Mesendoderm (in vitro differentiated cells): ENCODE data around the gene PARVA.
"Not testable (repeated sequence)": the region's sequence is repeated elsewhere in the genome, so short reads cannot be mapped to it uniquely, and the experiment has no call there.

Experiments used
- DNase-seq: peaks from one replicate; pipeline ENCODE4 v3.0.0; 2013
- H2AK5ac ChIP-seq: 2 replicates; pipeline ENCODE4 v1.6.1; 2013; ENCODE audit warnings: low read length, inconsistent platforms
- H2BK120ac ChIP-seq: 2 replicates; pipeline ENCODE4 v1.6.1; 2013; ENCODE audit warnings: low read depth, mild to moderate bottlenecking, low read length, moderate library complexity, mixed read lengths
- H2BK15ac ChIP-seq: replicated peaks from 2 replicates; pipeline ENCODE4 v1.6.1; 2013; ENCODE audit warnings: low read depth, mild to moderate bottlenecking, moderate library complexity
- H2BK5ac ChIP-seq: 2 replicates; pipeline ENCODE4 v1.6.1; 2013; ENCODE audit warnings: low read length, inconsistent platforms
- H3K18ac ChIP-seq: 2 replicates; pipeline ENCODE4 v1.6.1; 2013; ENCODE audit warnings: mild to moderate bottlenecking, low read length, mixed read lengths
- H3K23ac ChIP-seq: one replicate; pipeline ENCODE4 v1.6.1; 2013; ENCODE audit warnings: low read length
- H3K27ac ChIP-seq: 2 replicates; pipeline ENCODE4 v1.5.1; 2013; ENCODE audit warnings: low read depth, mild to moderate bottlenecking, inconsistent platforms, low read length, moderate library complexity
- H3K27me3 ChIP-seq: 2 replicates; pipeline ENCODE4 v1.6.1; 2013; ENCODE audit warnings: low read length, control low read depth, mild to moderate bottlenecking, inconsistent platforms; ENCODE audit not compliant: insufficient read depth, poor library complexity
- H3K36me3 ChIP-seq: 2 replicates; pipeline ENCODE4 v1.6.1; 2013; ENCODE audit warnings: low read length, inconsistent platforms; ENCODE audit not compliant: control insufficient read depth, insufficient read depth
- H3K4ac ChIP-seq: one replicate; pipeline ENCODE4 v1.6.1; 2013; ENCODE audit warnings: low read depth, mild to moderate bottlenecking, low read length, moderate library complexity
- H3K4me1 ChIP-seq: 2 replicates; pipeline ENCODE4 v1.6.1; 2013; ENCODE audit warnings: low read depth, low read length, inconsistent platforms; ENCODE audit not compliant: control insufficient read depth
- H3K4me2 ChIP-seq: 2 replicates; pipeline ENCODE4 v1.6.1; 2013; ENCODE audit warnings: low read length
- H3K4me3 ChIP-seq: 2 replicates; pipeline ENCODE4 v1.5.1; 2013; ENCODE audit warnings: mild to moderate bottlenecking, low read length
- H3K56ac ChIP-seq: one replicate; pipeline ENCODE4 v1.6.1; 2013; ENCODE audit warnings: low read length
- H3K79me1 ChIP-seq: 2 replicates; pipeline ENCODE4 v1.6.1; 2013; ENCODE audit warnings: low read length, inconsistent platforms
- H3K79me2 ChIP-seq: 2 replicates; pipeline ENCODE4 v1.6.1; 2013; ENCODE audit warnings: mild to moderate bottlenecking, low read length; ENCODE audit not compliant: control insufficient read depth, insufficient read depth
- H3K9ac ChIP-seq: 2 replicates; pipeline ENCODE4 v1.6.1; 2013; ENCODE audit warnings: low read length, inconsistent platforms
- H4K5ac ChIP-seq: one replicate; pipeline ENCODE4 v1.6.1; 2013; ENCODE audit warnings: low read length
- H4K8ac ChIP-seq: one replicate; pipeline ENCODE4 v1.6.1; 2013; ENCODE audit warnings: low read depth, mild to moderate bottlenecking, control low read depth, low read length, moderate library complexity
- WGBS: extraction: QIAGEN DNeasy Blood & Tissue Kit; methylation state at CpG from one replicate; pipeline ENCODE4 v1.1.7; 2013; ENCODE audit warnings: low lambda C conversion rate, missing lambda C conversion rate; ENCODE audit not compliant: insufficient coverage; ENCODE audit errors: extremely low coverage; 5-methylcytosine and 5-hydroxymethylcytosine counted together

PARVA gene

GRCh38 chr11:12343526-12343925 is 33.8 kb upstream of the PARVA start:
- Histone ChIP-seq H3K27me3 (no peaks in the 10 kb centered on the region), H3K4me2 (no peak overlapping the region), H2BK120ac (no peak overlapping the region), H3K79me1 (no peaks in the 10 kb centered on the region), H2BK5ac (no peak overlapping the region), H2AK5ac (no peak overlapping the region), H3K4me3 (no peak overlapping the region), H4K5ac (no peak overlapping the region), H4K8ac (no peak overlapping the region), H3K79me2 (no peaks in the 10 kb centered on the region), H2BK15ac (no peak overlapping the region), H3K18ac (no peak overlapping the region), H3K27ac (no peak overlapping the region), H3K36me3 (no peaks in the 10 kb centered on the region), H3K23ac (no peak overlapping the region), H3K4ac (no peak overlapping the region), H3K4me1 (no peaks in the 10 kb centered on the region), H3K56ac (no peak overlapping the region), H3K9ac (no peak overlapping the region)
- WGBS = no CpG with 5 or more reads among the region's 6 CpGs
- DNase-seq = no peak

- no CpG with 5 or more reads among the region's 1 CpG for WGBS
Observed at GRCh38 chr11:12353534-12353933, 23.8 kb upstream of the PARVA start.

GRCh38 chr11:12354750-12355545 is 22.4 kb upstream of the PARVA start:
- no peak overlapping the region for H3K4me2 ChIP-seq
- no peaks in the 10 kb centered on the region for H3K79me1 ChIP-seq
- no peaks in the 10 kb centered on the region for H3K79me2 ChIP-seq
- no peak overlapping the region for H3K27ac ChIP-seq
- H3K18ac ChIP-seq = no peak overlapping the region
- no peaks in the 10 kb centered on the region for H3K27me3 ChIP-seq
- peak; percentile 15 for DNase-seq
- no peak overlapping the region for H3K4ac ChIP-seq
- H3K36me3 ChIP-seq = no peaks in the 10 kb centered on the region
- no peak overlapping the region for H4K5ac ChIP-seq
- no peak overlapping the region for H2BK5ac ChIP-seq
- H4K8ac ChIP-seq = no peak overlapping the region
- H3K4me1 ChIP-seq = no peaks in the 10 kb centered on the region
- no peak overlapping the region for H3K9ac ChIP-seq
- no peak overlapping the region for H3K23ac ChIP-seq
- no peak overlapping the region for H3K4me3 ChIP-seq
- H2BK120ac ChIP-seq = no peak overlapping the region
- H2AK5ac ChIP-seq = no peak overlapping the region
- no CpG with 5 or more reads among the region's 9 CpGs for WGBS
- H2BK15ac ChIP-seq = no peak overlapping the region
- no peak overlapping the region for H3K56ac ChIP-seq

More at GRCh38 chr11:12353534-12353933, 23.8 kb upstream of the PARVA start:
- Histone ChIP-seq H3K27me3 (no peaks in the 10 kb centered on the region), H4K5ac (no peak overlapping the region), H3K79me2 (no peaks in the 10 kb centered on the region), H3K4me1 (no peaks in the 10 kb centered on the region), H3K27ac (no peak overlapping the region), H3K4ac (no peak overlapping the region), H3K79me1 (no peaks in the 10 kb centered on the region), H3K4me2 (no peak overlapping the region), H2BK5ac (no peak overlapping the region), H3K9ac (no peak overlapping the region), H3K36me3 (no peaks in the 10 kb centered on the region), H3K56ac (no peak overlapping the region), H3K23ac (no peak overlapping the region), H2AK5ac (no peak overlapping the region), H2BK15ac (no peak overlapping the region), H4K8ac (no peak overlapping the region), H3K4me3 (no peak overlapping the region), H3K18ac (no peak overlapping the region), H2BK120ac (no peak overlapping the region)
- no peak for DNase-seq

- no peak overlapping the region for H3K23ac ChIP-seq
- H3K4me2 ChIP-seq = no peak overlapping the region
- no peak overlapping the region for H2BK5ac ChIP-seq
- no peaks in the 10 kb centered on the region for H3K79me1 ChIP-seq
- H3K27me3 ChIP-seq = no peaks in the 10 kb centered on the region
- no peak overlapping the region for H4K5ac ChIP-seq
- peak overlapping the region; percentile 69 for H3K18ac ChIP-seq
- H3K9ac ChIP-seq = no peak overlapping the region
- no peak overlapping the region for H3K56ac ChIP-seq
- H2AK5ac ChIP-seq = no peak overlapping the region
- no peaks in the 10 kb centered on the region for H3K36me3 ChIP-seq
- H3K4me1 ChIP-seq = no peaks in the 10 kb centered on the region
- no peak overlapping the region for H2BK15ac ChIP-seq
- H3K4me3 ChIP-seq = no peak overlapping the region
- H3K4ac ChIP-seq = no peak overlapping the region
- no peaks in the 10 kb centered on the region for H3K79me2 ChIP-seq
- H2BK120ac ChIP-seq = no peak overlapping the region
- no CpG with 5 or more reads among the region's 4 CpGs for WGBS
- peak overlapping the region; percentile 0 for H3K27ac ChIP-seq
- no peak overlapping the region for H4K8ac ChIP-seq
- peak; percentile 93 for DNase-seq
Observed at GRCh38 chr11:12356944-12357655, 20.3 kb upstream of the PARVA start.

GRCh38 chr11:12357697-12358096 is 19.7 kb upstream of the PARVA start:
- not testable (repeated sequence) for H3K9ac ChIP-seq, H3K23ac ChIP-seq, H3K56ac ChIP-seq, H2BK120ac ChIP-seq, H3K18ac ChIP-seq, H4K8ac ChIP-seq, H2BK5ac ChIP-seq, H3K4me2 ChIP-seq, H4K5ac ChIP-seq, H3K4me3 ChIP-seq, H3K36me3 ChIP-seq, H3K4me1 ChIP-seq, DNase-seq, H3K4ac ChIP-seq, H2BK15ac ChIP-seq, H3K79me2 ChIP-seq, H2AK5ac ChIP-seq, H3K27ac ChIP-seq, H3K79me1 ChIP-seq, H3K27me3 ChIP-seq
- no CpG with 5 or more reads among the region's 3 CpGs for WGBS
